Rectal smooth muscle tissue (tissue), 1 donor: ENCODE measurements around the gene FCER1G.
"Not testable (repeated sequence)": the region's sequence is repeated elsewhere in the genome, so short reads cannot be mapped to it uniquely, and the experiment has no call there.

Experiments used
- H3K27ac ChIP-seq: one replicate; pipeline ENCODE4 v1.7.0; 2013; ENCODE audit warnings: low read depth, low read length, inconsistent platforms
- H3K27me3 ChIP-seq: one replicate; pipeline ENCODE4 v1.7.0; 2013; ENCODE audit warnings: low read length; ENCODE audit not compliant: control insufficient read depth, insufficient read depth
- H3K36me3 ChIP-seq: one replicate; pipeline ENCODE4 v1.7.0; 2013; ENCODE audit warnings: low read length; ENCODE audit not compliant: control insufficient read depth, insufficient read depth
- H3K4me1 ChIP-seq: one replicate; pipeline ENCODE4 v1.7.0; 2013; ENCODE audit warnings: low read length; ENCODE audit not compliant: control insufficient read depth, insufficient read depth
- H3K4me3 ChIP-seq: one replicate; pipeline ENCODE4 v1.7.0; 2013; ENCODE audit warnings: low read length
- H3K9ac ChIP-seq: one replicate; pipeline ENCODE4 v1.7.0; 2013; ENCODE audit warnings: low read length

The FCER1G gene

DNA sequence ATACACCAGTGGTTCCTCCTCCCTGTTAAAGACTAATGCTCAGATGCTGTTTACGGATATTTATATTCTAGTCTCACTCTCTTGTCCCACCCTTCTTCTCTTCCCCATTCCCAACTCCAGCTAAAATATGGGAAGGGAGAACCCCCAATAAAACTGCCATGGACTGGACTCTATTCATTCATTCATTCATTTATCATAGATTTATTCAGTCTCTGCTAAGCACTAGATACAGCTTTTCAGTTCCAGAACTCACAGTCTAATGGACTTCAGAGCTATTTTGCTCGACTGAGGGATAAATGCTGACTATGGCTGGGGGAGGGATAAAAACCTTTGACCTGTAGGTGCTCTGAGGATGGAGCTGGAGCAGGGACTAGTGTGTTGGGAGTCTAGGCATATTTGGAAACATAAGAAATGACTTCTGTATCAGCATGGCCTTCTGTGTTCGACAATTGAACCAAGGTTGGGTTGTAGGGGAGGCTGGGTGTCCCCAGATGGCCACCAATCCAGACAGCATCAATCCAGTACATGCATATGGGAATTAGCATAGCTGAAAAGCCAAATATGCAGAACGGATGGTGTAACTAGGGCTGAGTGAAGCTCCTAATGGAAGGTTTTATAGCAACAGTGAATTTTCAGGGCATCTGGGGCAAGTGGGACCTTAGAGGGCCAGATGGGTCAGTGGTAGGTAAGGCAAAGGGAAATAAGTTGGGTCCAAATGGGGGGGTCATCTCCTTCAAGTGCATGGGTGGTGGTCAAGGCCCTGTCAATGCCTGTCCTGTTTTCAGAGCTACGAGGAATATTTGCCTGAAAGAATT lies 4.2 kb downstream of the FCER1G start:
- Histone ChIP-seq H3K27ac (no peak overlapping the region), H3K27me3 (no peaks in the 10 kb centered on the region), H3K36me3 (peaks cover 2% of the 10 kb centered on the region), H3K4me3 (no peak overlapping the region), H3K9ac (no peak overlapping the region), H3K4me1 (no peaks in the 10 kb centered on the region)

DNA sequence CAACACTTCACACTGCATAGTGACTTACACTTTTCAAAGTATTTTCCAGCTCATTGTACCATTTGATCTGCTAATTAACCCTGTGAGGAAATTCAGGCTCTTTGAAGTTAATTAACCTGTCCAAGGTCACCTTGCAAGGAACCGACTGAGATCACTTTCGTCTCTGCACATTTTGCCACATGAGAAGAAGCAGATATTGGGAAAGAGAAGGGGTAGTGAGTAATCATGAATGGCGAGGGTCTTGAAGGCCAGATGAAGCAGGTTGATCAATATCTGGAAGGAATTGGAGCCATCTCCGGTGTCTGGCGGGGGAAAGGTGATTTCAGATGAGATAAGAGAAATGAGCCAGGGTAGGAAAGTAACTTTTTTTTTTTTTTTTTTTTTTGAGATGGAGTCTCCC lies 4.9 kb downstream of the FCER1G start:
- Histone ChIP-seq H3K36me3 (no peaks in the 10 kb centered on the region), H3K4me1 (no peaks in the 10 kb centered on the region), H3K27me3 (no peaks in the 10 kb centered on the region), H3K9ac (no peak overlapping the region), H3K27ac (no peak overlapping the region), H3K4me3 (no peak overlapping the region)

DNA sequence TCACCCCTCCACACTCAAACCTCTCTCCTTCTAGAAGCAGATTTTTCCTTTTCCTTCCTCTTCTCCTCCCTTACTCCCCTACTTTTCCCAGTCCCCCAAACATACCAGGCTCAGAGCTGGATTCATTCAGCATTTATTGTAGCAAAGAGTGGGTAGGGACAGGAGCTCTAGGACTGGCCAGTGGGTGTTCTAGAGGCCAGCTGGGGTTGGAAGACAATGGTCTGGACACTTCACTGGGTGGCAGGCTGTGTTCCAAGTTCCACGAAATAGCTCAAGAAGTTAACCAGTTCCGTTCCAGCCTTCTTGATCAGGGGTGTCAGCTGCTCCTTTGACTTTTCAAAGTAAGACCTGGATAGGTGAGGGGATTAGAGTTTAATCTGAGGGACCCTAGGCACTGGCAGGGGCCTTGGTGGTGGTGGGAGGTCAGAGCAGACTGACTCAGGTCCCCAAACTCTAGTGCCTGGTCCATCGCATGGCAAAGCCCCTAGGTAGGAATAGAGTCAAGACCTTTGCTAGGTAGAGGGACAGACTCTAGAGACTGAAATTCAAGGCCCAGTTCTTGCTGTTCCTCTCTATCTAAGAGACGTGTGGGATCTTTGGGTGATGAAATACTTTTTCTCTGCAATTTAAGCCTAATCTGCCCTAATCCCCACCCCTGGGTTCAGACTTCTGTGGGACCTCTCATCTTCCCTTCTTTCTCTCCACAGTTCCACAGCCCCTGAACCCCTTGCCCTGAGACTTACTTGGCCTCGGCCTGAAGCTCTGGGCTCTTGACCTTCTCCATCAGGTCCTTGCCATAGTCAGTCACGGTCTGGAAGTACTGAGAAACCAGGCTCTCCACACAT lies 7.3 kb downstream of the FCER1G start:
- no peak overlapping the region for H3K27ac ChIP-seq
- no peak overlapping the region for H3K9ac ChIP-seq
- no peaks in the 10 kb centered on the region for H3K27me3 ChIP-seq
- no peaks in the 10 kb centered on the region for H3K36me3 ChIP-seq
- H3K4me3 ChIP-seq = no peak overlapping the region
- peaks cover 9% of the 10 kb centered on the region for H3K4me1 ChIP-seq

DNA sequence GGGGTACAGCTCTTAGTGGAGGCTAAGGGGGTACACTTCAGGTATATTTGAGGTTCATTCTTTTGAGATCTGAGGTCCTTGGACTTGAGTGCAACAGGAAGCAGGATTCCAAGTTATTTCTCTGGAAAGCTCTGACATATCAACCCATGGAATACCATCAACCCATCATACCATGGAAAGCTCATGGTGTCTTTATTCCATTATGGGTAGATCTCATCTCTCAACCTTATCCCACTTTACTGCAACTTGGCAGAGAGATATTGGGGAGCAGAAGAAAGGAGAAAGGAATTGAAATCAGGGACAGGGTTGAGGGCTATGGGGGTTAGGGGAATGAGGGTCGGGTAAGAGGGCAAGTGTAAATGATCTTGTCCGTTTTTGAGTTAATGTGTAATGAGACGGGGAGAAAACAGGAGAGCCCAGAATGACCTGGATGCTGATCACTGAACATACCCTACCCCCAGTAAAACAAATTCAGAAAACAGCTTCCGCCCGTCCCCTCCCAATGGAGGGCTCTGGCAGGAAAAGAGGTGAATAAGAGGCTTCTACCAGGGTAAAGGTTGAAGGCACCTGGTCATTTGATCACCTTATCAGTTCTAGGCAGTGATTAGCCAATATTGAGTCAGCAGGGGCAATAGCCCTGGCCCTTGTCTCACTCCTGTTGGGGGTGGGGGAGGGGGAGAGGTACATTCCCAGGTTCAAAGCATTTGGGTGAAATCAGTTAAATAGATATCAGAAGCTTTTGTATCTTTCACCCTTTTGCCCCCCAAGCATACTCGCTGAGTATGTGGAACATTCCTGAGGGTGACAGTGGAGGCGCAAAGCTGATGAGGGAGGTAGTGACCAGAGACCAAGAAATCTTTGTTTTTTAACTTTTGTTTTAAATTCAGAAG lies 9.0 kb downstream of the FCER1G start:
- Histone ChIP-seq H3K27me3 (no peaks in the 10 kb centered on the region), H3K4me3 (no peak overlapping the region), H3K9ac (no peak overlapping the region), H3K36me3 (peaks cover 9% of the 10 kb centered on the region), H3K27ac (no peak overlapping the region), H3K4me1 (peaks cover 15% of the 10 kb centered on the region)

DNA sequence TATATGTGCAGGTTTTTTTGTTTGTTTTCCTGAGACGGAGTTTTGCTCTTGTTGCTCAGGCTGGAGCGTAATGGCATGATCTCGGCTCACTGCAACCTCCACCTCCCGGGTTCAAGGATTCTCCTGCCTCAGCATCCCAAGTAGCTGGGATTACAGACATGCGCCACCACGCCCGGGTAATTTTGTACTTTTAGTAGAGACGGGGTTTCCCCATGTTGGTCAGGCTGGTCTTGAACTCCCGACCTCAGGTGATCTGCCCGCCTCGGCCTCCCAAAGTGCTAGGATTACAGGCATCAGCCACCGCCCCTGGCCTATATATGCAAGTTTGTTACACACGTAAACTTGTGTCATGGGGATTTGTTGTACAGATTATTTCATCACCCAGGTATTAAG lies 9.6 kb downstream of the FCER1G start:
- H3K27ac ChIP-seq, H3K27me3 ChIP-seq, H3K9ac ChIP-seq, H3K4me3 ChIP-seq: not testable (repeated sequence)
- H3K4me1 ChIP-seq = peaks cover 15% of the 10 kb centered on the region
- H3K36me3 ChIP-seq = peaks cover 12% of the 10 kb centered on the region

DNA sequence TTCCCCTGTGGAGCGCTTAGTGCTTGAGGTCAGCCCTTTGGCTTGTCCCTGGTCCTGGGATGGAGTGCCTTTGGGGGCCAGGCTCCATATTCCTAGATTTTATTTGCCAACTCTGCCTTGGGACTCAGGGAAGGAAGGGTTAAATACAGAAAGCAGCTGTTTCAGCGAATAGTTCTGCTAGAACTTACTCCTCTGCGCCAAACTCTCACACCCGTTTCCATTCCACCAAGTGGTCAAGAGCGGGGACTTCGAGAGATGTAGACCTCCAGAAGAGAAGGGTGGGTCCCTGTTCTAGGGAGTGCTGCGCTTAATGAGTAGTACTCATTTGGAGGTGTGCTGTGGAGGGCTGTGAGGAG lies 10.1 kb downstream of the FCER1G start:
- Histone ChIP-seq H3K36me3 (peaks cover 14% of the 10 kb centered on the region), H3K4me3 (peak overlapping the region; percentile 5), H3K27ac (peak overlapping the region; percentile 74), H3K4me1 (peaks cover 15% of the 10 kb centered on the region), H3K27me3 (no peaks in the 10 kb centered on the region), H3K9ac (no peak overlapping the region)

DNA sequence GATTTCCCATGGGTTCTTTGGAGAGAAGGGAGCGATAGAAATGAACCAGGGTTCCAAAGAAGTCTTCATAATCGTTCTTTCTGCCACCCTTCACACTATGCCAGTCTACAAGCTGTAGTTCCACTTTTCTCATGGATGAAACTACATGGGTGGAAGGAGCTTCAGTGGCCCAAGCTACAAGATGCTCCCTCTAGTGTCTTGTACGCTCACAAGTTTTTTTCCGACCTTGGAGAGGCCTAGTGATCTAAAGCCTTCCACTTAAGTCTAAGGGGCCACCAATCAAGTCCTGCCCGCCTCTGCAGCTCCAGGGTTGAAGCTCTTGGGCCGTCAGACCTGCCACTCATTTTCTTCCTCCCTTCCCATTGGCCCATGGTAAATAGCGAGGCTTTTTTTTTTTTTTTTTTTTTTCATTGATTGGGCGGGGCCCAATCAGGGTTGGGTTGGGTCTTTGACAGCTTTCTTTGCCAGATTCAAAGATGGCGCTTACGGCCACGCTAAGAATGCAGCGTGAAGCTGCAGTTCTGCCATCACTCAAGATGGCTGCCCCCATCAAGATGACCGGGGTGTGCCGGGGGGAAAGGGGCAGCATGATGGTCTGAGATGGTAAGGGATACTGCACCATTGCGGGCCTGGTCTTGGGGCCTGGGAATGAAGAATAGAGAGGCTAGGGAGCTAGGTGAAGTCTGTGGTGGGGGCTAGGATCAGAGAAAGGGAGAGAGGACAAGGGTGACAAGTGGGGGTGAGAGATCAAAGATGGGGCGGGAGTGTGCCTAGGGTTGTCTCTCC lies 10.6 kb downstream of the FCER1G start, which contains the start of gene TOMM40L:
TSS of gene TOMM40L (plus strand) at position 527 of the 786 bp plus-strand sequence. CDS start 430 bp downstream, outside the sequence.
- H3K4me3 ChIP-seq = peak within 1 kb of the TSS; percentile 99
- H3K27ac ChIP-seq = peak within 1 kb of the TSS; percentile 86
- peaks cover 14% of the 10 kb centered on the region for H3K36me3 ChIP-seq
- no peaks in the 10 kb centered on the region for H3K27me3 ChIP-seq
- peak within 1 kb of the TSS; percentile 68 for H3K9ac ChIP-seq
- H3K4me1 ChIP-seq = peaks cover 15% of the 10 kb centered on the region

DNA sequence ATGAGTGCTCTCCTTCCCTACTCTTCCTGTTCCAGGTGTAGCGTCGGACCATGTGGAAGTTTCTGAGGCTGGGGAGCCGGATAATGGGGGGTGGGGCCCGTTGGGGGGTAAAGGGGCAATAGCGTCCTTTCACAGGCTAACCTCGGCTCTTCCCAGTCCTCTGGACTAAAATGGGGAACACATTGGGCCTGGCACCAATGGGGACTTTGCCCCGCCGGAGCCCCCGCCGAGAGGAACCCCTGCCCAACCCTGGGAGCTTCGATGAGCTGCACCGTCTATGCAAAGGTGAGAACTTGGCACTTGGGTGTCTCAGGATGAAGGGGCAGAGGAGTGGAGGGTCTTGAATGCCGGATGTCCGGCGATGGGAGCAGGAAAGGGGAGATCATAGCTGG lies 11.2 kb downstream of the FCER1G start:
- Histone ChIP-seq H3K4me3 (peak overlapping the region; percentile 99), H3K27ac (peak overlapping the region; percentile 86), H3K9ac (peak overlapping the region; percentile 68), H3K4me1 (peaks cover 15% of the 10 kb centered on the region), H3K27me3 (no peaks in the 10 kb centered on the region), H3K36me3 (peaks cover 14% of the 10 kb centered on the region)

DNA sequence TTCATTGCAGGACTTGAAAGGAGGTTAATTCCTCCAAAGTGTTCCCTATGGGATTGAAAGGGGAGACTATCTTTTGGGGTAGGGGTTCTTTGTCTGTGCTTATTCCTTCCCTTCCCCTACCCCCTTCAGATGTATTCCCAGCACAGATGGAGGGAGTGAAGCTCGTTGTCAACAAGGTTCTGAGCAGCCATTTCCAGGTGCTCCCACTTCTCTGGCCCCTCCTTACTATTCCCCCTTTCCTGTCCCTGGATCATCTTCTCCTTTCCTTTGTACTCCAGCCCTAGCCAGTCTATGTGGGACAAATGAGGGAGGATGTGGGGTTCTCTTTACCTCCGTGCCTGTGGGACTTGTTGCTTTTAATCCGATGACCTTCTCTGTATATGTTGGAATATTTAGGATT lies 11.7 kb downstream of the FCER1G start:
- peak overlapping the region; percentile 99 for H3K4me3 ChIP-seq
- H3K27ac ChIP-seq = peak overlapping the region; percentile 86
- peaks cover 14% of the 10 kb centered on the region for H3K36me3 ChIP-seq
- no peaks in the 10 kb centered on the region for H3K27me3 ChIP-seq
- H3K4me1 ChIP-seq = peaks cover 15% of the 10 kb centered on the region
- peak overlapping the region; percentile 26 for H3K9ac ChIP-seq

DNA sequence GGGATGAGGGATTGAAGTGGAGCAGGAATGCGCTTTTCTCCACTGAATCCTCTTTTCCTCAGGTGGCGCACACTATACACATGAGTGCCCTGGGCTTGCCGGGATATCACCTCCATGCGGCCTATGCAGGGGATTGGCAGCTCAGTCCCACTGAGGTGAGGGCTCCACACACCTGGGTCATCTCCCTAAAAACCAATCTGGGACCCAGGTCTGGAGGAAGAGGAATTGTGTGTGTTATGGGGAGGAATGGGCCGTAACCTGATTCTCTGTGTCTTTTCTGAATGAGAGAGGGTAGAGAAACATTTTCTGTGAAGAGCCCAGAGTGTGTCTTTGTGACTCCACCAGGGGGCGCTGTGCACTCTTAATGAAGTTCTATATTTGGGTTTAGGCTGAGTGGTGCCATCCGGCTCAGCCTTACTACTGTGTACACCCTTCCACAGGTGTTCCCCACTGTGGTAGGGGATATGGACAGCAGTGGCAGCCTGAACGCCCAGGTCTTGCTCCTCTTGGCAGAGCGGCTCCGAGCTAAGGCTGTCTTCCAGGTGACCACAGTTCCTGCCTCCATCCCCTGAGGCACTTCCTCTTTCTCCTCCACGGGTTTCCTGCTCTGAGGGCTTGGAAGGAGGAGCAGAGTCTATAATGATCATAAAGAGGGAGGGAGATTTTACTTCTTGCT lies 12.2 kb downstream of the FCER1G start:
- H3K4me1 ChIP-seq = peaks cover 15% of the 10 kb centered on the region
- peaks cover 14% of the 10 kb centered on the region for H3K36me3 ChIP-seq
- H3K27me3 ChIP-seq = no peaks in the 10 kb centered on the region
- H3K9ac ChIP-seq = no peak overlapping the region
- H3K27ac ChIP-seq = peak overlapping the region; percentile 21
- H3K4me3 ChIP-seq = peak overlapping the region; percentile 99

DNA sequence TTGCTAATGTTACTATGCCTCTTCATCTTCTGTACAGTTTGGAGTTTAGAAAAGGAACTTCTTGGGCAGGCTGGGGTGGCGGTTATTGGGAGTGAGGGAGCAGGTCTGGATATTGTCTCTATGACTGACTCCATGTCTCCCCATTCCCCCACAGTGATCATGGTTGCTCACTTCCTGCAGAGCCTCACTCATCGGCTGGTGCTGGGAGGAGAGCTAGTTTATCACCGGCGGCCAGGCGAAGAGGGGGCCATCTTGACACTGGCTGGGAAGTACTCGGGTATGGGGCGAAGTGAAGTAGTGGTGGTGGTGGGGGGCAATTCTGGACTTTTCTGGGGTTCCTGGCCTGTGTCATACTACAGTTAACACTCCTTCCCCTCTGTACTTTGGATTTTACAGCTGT lies 12.9 kb downstream of the FCER1G start:
- H3K36me3 ChIP-seq = peaks cover 14% of the 10 kb centered on the region
- peaks cover 15% of the 10 kb centered on the region for H3K4me1 ChIP-seq
- no peak overlapping the region for H3K27ac ChIP-seq
- no peaks in the 10 kb centered on the region for H3K27me3 ChIP-seq
- H3K4me3 ChIP-seq = no peak overlapping the region
- H3K9ac ChIP-seq = no peak overlapping the region
